ENCODE results near the gene SMAD3. TPM values are rescaled to one million over a fixed set of nuclear protein-coding genes. Genes with fewer than 3 reads are reported as not detected.
A peak's percentile ranks its signal among the peaks of the same experiment; 100 is the strongest.
"Not testable (repeated sequence)": the region's sequence is repeated elsewhere in the genome, so short reads cannot be mapped to it uniquely, and the experiment has no call there.

SMAD3 gene
- total RNA-seq, 2 experiments from 2014 or later = 145 to 148 TPM

DNA sequence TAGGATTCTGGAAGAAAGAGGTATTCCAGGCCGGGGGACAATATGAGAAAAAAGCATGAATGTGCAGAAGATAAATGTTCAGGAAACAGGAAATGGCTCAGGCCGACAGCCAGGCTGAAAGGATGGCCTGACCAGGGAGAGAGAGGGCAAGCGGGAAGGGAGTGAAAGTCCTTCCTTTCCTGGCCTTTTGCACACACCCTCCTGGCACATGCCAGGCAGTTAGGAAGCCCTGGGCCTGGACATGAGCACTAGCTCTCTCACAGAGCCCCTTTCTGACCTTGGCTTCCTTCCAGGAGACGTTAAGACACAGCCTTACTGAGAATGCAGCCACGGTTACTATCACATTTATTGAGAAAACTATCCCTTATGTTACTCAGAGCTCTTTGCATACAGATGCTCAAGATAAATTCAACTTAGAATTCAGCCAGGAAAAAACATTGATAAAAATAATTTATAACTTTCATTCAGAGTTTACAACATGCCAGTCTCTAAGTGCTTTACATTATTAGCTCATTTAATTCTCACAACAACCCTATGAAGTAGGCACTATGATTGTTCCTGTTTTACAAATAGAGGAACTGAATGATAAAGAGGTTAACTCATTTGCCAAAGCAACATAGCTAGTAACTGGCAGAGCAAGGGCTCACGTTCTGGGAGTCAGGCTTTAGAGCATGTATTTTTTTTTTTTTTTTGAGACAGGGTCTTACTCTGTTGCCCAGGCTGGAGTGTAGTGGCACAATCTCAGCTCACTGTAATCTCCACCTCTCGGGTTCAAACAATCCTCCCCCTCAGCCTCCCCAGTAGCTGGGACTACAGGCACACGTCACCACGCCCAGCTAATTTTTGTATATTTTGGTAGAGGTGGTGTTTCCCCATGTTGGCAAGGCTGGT is 39.4 kb upstream of the SMAD3 start:
- POLR2A ChIA-PET = no interaction called here
- Mint-ChIP-seq H3K9me3 (no peaks in the 10 kb centered on the region), H3K36me3 (ENCODE audit: low read depth) (no peaks in the 10 kb centered on the region), H3K27me3 (peaks cover 14% of the 10 kb centered on the region), H3K4me3 (no peak overlapping the region), H3K4me1 (peaks cover 21% of the 10 kb centered on the region), H3K27ac (no peak overlapping the region)
- DNase-seq = no peak
- CTCF ChIA-PET = interaction anchor here (0.7 kb wide), 1 partner anchor 1739 kb away, joined by 3 read pairs; no protein-coding TSS in a partner anchor

DNA sequence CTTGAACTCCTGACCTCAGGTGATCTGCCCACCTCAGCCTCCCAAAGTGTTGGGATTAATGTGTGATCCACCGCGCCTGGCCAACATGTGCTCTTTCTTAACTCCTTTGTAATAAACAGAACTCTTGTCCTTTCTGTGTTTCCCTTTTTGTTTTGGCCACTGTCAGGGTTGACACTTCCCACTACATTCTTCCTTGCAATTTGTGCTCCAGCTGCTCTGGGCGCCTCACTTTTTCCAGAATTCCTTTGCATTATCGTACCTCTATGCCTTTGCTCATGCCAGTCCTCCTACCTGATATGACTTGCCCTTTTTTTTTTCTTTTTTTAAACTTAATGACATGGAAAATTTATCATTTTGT is 38.8 kb upstream of the SMAD3 start:
- no peak overlapping the region for H3K27ac Mint-ChIP-seq
- no peak for DNase-seq
- no peaks in the 10 kb centered on the region for H3K9me3 Mint-ChIP-seq
- no peaks in the 10 kb centered on the region for H3K36me3 Mint-ChIP-seq (ENCODE audit: low read depth)
- POLR2A ChIA-PET = no interaction called here
- no peak overlapping the region for H3K4me3 Mint-ChIP-seq
- H3K4me1 Mint-ChIP-seq = peaks cover 21% of the 10 kb centered on the region
- H3K27me3 Mint-ChIP-seq = peaks cover 14% of the 10 kb centered on the region
- CTCF ChIA-PET = no interaction called here

DNA sequence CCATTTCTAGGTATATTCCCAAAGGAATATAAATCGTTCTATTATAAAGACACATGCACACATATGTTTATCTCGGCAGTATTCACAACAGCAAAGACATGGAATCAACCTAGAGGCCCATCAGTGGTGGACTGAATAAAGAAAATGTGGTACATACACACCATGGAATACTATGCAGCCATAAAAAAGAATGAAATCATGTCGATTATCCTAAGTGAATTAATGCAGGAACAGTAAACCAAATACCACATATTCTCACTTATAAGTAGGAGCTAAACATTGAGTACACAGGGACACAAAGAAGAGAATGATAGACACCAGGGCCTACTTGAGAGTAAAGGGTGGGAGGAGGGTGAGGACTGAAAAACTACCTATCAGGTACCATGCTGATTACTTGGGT is 37.0 kb upstream of the SMAD3 start:
- not testable (repeated sequence) for DNase-seq

DNA sequence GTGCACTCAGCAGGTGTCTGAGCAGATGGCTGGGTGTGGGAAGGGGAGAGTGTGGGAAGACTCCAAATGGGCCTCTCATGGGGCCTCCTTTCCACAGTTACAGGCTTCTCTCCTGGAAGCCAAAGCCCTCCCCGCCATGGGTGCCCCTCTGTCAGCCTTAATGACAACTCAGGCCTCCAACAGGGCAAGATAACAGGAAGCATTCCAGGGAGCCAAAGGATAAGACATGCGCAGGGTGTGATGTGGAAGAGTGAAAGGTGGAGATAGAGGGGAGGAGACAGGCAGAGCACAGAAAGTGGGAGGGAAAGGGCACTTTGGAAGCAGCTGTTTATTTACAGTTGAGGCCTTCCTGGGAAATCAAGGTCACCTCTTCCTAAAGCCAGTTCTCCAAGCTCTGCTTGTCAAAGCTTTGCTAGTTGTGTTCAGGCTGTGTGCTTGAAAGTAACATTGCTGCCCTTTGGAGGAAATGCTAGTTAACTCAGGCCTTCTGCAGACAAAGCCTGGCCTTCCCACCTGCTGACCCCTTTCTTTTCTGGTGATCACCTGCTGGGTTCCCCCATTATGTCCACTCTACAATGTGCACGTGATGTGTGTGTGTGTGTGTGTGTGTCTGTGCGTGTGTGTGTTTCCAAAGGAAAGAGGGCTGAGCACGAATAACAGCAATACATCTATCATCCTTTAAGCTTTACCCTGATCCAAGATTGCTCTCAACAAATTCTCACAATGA is 35.2 kb upstream of the SMAD3 start:
- Mint-ChIP-seq H3K27ac (no peak overlapping the region), H3K4me3 (no peak overlapping the region), H3K4me1 (peaks cover 13% of the 10 kb centered on the region), H3K27me3 (peaks cover 16% of the 10 kb centered on the region), H3K36me3 (ENCODE audit: low read depth) (no peaks in the 10 kb centered on the region), H3K9me3 (no peaks in the 10 kb centered on the region)
- ChIA-PET POLR2A (interaction anchor here (1.2 kb wide), 1 partner anchor 132 kb away, joined by 3 read pairs; no protein-coding TSS in a partner anchor), CTCF (interaction anchor here (0.6 kb wide), 1 partner anchor 13 kb away, joined by 4 read pairs; no protein-coding TSS in a partner anchor)
- DNase-seq = no peak

More for the DNA sequence above, 37.0 kb upstream of the SMAD3 start:
- H3K4me1 Mint-ChIP-seq = peaks cover 21% of the 10 kb centered on the region
- H3K27ac Mint-ChIP-seq; H3K36me3 Mint-ChIP-seq (ENCODE audit: low read depth); H3K4me3 Mint-ChIP-seq; POLR2A ChIA-PET; H3K9me3 Mint-ChIP-seq; H3K27me3 Mint-ChIP-seq: not testable (repeated sequence)
- CTCF ChIA-PET = interaction anchor here (0.8 kb wide), 1 partner anchor 12 kb away, joined by 3 read pairs; no protein-coding TSS in a partner anchor

DNA sequence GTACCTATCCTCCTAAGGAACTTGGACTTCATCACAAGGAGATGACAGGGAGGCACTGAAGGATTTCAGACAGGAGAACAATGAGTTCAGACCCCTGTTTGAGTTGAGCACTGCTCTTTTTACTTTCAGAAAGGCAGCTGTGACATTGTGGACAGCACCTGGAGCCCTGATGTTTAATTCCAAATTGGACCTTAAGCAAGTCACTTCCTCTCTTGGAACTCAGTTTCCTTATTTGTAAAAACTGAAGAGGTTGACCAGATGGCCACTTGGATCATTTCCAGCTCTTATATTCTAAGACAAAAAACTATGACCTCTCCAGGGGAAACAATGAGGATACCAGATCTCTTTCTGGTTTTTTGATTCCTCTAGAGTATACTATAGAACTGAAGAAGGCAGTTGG is 34.1 kb upstream of the SMAD3 start:
- peaks cover 7% of the 10 kb centered on the region for H3K4me1 Mint-ChIP-seq
- ChIA-PET CTCF (interaction anchor here (1.3 kb wide), 1 partner anchor 13 kb away, joined by 3 read pairs; no protein-coding TSS in a partner anchor), POLR2A (interaction anchor here (1.2 kb wide), 1 partner anchor 131 kb away, joined by 3 read pairs; no protein-coding TSS in a partner anchor)
- no peak overlapping the region for H3K4me3 Mint-ChIP-seq
- no peaks in the 10 kb centered on the region for H3K9me3 Mint-ChIP-seq
- no peak overlapping the region for H3K27ac Mint-ChIP-seq
- no peaks in the 10 kb centered on the region for H3K36me3 Mint-ChIP-seq (ENCODE audit: low read depth)
- no peak for DNase-seq
- peaks cover 16% of the 10 kb centered on the region for H3K27me3 Mint-ChIP-seq

DNA sequence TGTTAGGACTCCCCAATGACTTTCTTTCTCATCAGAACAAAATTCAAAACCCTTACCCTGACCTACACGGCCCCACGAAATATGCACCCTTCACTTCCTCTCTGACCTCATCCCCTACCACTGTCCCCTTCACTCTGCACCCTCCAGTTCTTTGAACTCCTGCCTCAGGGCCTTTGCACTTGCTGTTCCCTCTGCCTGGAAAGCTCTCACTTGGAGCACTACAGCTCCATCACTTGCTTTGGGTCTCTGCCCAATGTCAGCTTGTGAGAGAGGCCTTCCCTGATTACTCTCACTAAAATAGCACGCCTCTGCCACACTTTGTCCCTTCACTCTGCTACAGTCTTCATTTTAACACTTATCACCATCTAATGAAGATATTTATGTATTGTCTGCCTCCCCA is 32.8 kb upstream of the SMAD3 start:
- ChIA-PET POLR2A (interaction anchor here (0.7 to 0.8 kb wide), 2 partner anchors 33 to 57 kb away, joined by 3 read pairs; partner anchors contain the start of gene SMAD3), CTCF (interaction anchor here (1.3 kb wide), 1 partner anchor 15 kb away, joined by 3 read pairs; no protein-coding TSS in a partner anchor)
- no peaks in the 10 kb centered on the region for H3K36me3 Mint-ChIP-seq (ENCODE audit: low read depth)
- H3K4me1 Mint-ChIP-seq = peaks cover 10% of the 10 kb centered on the region
- no peak overlapping the region for H3K27ac Mint-ChIP-seq
- H3K27me3 Mint-ChIP-seq = peaks cover 15% of the 10 kb centered on the region
- no peak overlapping the region for H3K4me3 Mint-ChIP-seq
- DNase-seq = no peak
- H3K9me3 Mint-ChIP-seq = no peaks in the 10 kb centered on the region

DNA sequence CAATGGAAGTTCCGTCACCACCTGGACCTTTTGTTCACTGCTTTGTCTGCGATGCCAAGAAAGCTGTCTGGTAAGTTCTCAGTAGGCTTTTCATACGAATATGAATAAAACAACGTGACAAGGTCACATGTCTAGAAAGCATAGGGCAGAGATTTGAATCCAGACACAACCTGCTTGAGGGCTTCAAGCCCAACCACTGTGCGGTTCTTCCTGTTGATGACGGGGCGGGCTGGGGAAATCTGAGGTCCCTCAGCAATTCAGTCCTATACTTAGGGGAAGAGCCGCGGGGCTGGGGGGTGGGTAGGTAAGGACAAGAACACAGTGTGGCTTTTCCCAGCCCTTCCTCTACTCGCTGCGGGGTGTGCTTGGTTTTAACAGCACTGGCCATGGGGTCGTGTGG is 32.4 kb upstream of the SMAD3 start:
- Mint-ChIP-seq H3K27me3 (peaks cover 13% of the 10 kb centered on the region), H3K9me3 (no peaks in the 10 kb centered on the region), H3K36me3 (ENCODE audit: low read depth) (no peaks in the 10 kb centered on the region), H3K27ac (no peak overlapping the region), H3K4me3 (peak overlapping the region; percentile 43), H3K4me1 (peaks cover 8% of the 10 kb centered on the region)
- ChIA-PET POLR2A (interaction anchor here (0.7 kb wide), 1 partner anchor 57 kb away, joined by 3 read pairs; no protein-coding TSS in a partner anchor), CTCF (no interaction called here)
- peak; percentile 31 for DNase-seq

DNA sequence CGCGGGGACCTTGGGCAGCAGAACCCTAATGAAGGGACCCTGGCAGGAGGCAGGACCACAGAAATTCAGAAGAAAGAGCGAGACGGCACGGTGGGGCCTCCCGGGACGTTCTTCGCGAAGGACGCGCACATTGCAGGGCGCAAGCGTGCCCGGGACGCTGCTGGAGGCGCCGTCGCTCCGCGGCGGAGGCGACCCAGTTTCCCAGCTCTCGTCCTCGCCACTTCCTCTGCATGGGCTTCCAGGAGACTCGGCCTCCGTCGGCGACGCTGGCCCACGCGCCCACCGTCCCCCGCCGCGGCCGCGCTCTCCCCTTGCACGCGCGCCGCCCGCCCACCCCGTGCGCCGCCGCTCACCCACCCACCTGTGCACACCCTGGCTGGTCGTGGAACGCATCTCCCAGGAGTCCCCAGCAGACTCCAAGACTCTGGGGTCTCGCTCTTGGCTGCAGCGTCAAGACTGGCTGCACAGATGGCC is 31.8 kb upstream of the SMAD3 start:
- H3K9me3 Mint-ChIP-seq = no peaks in the 10 kb centered on the region
- CTCF ChIA-PET = no interaction called here
- peaks cover 8% of the 10 kb centered on the region for H3K4me1 Mint-ChIP-seq
- POLR2A ChIA-PET = interaction anchor here (0.7 kb wide), 1 partner anchor 56 kb away, joined by 3 read pairs; no protein-coding TSS in a partner anchor
- peak; percentile 37 for DNase-seq
- H3K4me3 Mint-ChIP-seq = peak overlapping the region; percentile 43
- H3K27ac Mint-ChIP-seq = no peak overlapping the region
- peaks cover 13% of the 10 kb centered on the region for H3K27me3 Mint-ChIP-seq
- no peaks in the 10 kb centered on the region for H3K36me3 Mint-ChIP-seq (ENCODE audit: low read depth)

DNA sequence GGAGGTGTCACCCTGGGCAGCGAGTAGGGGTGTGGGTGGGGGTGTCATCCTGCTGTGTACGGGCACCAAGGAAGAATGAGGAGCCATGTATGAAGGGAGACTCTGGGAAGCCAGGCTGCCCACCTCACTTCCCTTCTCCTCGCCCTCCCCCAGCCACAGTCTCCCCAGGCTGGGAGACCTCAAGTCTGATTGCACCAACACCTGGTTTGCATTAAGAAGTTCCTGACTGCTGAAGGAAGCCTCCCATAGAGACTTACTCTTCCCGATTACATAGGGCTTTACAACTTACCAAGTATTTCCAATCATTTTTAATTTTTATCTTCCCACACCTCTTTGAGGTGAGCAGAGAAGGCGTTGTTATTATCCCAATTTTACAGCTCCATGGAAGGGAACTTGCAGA is 29.5 kb upstream of the SMAD3 start:
- Mint-ChIP-seq H3K27me3 (peaks cover 13% of the 10 kb centered on the region), H3K27ac (no peak overlapping the region), H3K36me3 (ENCODE audit: low read depth) (no peaks in the 10 kb centered on the region), H3K4me3 (no peak overlapping the region), H3K9me3 (no peaks in the 10 kb centered on the region), H3K4me1 (peaks cover 8% of the 10 kb centered on the region)
- POLR2A ChIA-PET = no interaction called here
- CTCF ChIA-PET = no interaction called here
- DNase-seq = no peak

DNA sequence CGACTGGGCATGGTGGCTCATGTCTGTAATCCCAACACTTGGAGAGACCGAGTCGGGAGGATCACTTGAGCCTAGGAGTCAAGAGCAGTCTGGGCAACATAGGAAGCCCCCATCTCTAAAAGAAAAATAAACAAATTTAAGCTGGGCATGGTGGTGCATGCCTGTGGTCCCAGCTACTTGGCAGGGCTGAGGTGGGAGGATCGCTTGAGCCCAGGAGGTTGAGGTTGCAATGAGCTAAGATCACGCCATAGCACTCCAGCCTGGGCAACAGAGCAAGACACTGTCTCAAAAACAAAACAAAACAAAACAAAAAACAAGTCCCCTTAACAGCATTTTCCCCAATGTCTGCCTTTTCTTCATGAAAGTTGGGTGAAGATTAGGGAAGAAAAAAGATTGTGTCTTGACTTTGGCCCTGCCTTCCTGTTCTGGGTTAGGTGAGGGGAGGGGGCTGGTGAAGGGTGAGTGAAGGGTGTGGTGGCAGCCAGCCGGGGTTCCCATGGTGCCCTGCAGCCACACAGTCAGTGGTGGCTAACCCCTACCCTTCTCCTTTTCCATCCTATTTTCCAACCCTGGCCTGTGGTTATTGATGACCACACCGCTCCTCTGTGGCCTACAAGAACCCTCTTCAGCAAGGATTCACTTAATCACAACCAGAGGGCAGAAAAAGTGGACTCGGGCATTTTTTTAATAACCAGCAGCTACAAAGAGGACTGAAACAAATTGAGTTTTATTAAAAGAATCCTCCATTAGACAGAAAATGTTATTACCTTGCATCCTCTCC is 28.4 kb upstream of the SMAD3 start:
- POLR2A ChIA-PET = interaction anchor here (0.9 to 1.4 kb wide), 6 partner anchors 25 to 97 kb away, joined by 3 to 5 read pairs (median 4); partner anchors contain the start of gene SMAD3
- Mint-ChIP-seq H3K4me1 (peaks cover 13% of the 10 kb centered on the region), H3K27ac (no peak overlapping the region), H3K9me3 (no peaks in the 10 kb centered on the region), H3K4me3 (no peak overlapping the region), H3K36me3 (ENCODE audit: low read depth) (no peaks in the 10 kb centered on the region), H3K27me3 (peaks cover 13% of the 10 kb centered on the region)
- CTCF ChIA-PET = no interaction called here
- no peak for DNase-seq

DNA sequence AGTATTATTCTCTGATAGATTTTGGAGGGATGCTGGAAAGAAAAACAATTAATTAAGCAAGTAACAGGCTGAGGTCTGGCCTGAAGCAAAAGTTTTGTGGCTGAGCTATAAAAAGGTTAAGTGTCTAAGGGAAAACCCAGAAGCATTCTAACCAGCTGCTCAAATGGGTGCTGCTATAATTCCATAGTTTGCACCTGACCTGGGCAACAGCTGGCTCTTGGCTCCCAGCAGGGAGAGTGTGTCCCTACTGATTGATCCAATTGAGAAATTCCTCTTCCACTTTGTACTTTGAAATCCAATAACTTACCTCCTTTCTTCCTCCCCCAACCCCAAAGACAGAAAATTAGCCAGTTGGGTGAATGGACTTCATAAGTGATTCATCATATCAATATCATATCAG is 27.7 kb upstream of the SMAD3 start:
- H3K36me3 Mint-ChIP-seq (ENCODE audit: low read depth) = no peaks in the 10 kb centered on the region
- no peaks in the 10 kb centered on the region for H3K9me3 Mint-ChIP-seq
- H3K27me3 Mint-ChIP-seq = peaks cover 13% of the 10 kb centered on the region
- ChIA-PET POLR2A (interaction anchor here (0.8 to 1.6 kb wide), 8 partner anchors 24 to 107 kb away, joined by 3 to 5 read pairs (median 4); partner anchors contain the start of gene SMAD3), CTCF (no interaction called here)
- H3K4me3 Mint-ChIP-seq = no peak overlapping the region
- DNase-seq = no peak
- no peak overlapping the region for H3K27ac Mint-ChIP-seq
- H3K4me1 Mint-ChIP-seq = peaks cover 20% of the 10 kb centered on the region

DNA sequence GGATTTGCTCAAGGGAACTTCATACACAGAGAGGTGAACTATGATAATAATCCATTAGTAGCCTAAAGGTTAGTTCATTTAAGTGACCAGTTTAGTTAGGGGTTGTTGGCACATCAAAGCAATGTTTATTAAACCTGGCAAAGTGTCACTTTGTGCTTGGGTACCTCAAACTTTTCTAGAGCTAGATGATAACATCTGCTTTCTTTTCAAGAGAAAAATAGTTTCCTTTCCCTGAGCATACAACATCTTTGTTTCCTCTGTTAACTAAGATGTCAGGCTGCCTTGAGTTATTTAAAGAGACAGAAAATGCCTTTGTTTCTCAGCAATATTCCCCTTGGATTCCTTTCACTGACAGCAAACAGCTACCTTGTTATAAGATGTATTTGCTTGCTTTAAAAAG is 26.7 kb upstream of the SMAD3 start:
- H3K4me3 Mint-ChIP-seq = peak overlapping the region; percentile 22
- peaks cover 13% of the 10 kb centered on the region for H3K27me3 Mint-ChIP-seq
- peak overlapping the region; percentile 56 for H3K27ac Mint-ChIP-seq
- ChIA-PET CTCF (no interaction called here), POLR2A (interaction anchor here (1.0 to 1.6 kb wide), 5 partner anchors 11 to 106 kb away, joined by 3 to 7 read pairs (median 3); no protein-coding TSS in a partner anchor)
- no peak for DNase-seq
- H3K9me3 Mint-ChIP-seq = no peaks in the 10 kb centered on the region
- peaks cover 27% of the 10 kb centered on the region for H3K4me1 Mint-ChIP-seq
- no peaks in the 10 kb centered on the region for H3K36me3 Mint-ChIP-seq (ENCODE audit: low read depth)
